ENCODE measurements around the gene SLTM. TPM values are rescaled to one million over a fixed set of nuclear protein-coding genes. Genes with fewer than 3 reads are reported as not detected.

Gene SLTM
- total RNA-seq, 2 experiments from 2014 or later: 79.8 to 89.9 TPM

DNA sequence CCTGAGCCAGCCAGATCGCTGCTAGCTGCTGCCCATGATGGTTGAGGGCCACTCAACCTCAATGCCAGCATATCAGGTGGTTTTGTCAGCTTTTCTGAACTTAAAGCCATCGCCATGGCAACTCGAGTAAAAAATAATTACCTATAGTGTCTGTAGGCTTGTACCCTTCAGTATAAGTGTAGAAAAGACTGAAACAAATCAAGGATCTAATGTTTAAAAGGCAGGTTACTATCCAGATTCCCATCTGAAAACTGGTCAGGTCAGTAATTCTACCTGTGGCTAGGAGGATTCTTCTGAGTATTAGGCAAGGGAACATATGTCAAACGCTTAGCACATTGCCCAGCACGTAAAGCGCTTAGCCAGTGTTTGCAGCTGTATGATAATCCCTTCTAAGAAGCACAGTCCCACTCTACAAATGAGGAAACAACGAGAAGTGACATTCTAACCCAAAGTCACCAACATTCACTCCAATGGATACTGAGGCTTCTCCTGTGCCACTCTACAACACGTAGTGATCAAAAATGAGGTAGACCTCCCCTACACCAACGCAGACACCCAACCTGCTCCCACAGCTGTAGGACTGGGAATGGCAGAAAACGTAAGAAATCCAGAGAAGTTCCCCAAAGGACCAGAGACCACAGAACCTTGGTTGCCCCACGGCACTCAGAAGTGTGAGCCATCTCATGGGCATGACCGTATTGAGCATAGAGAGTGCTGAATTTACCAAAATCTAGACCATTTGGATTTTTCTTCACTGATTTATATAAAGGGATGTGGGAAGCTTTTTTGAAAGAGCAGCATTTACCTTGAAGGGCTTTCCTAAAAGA lies 55.3 kb downstream of the SLTM start:
- Mint-ChIP-seq H3K4me1 (ENCODE audit: low read depth) (no peaks in the 10 kb centered on the region), H3K9me3 (no peaks in the 10 kb centered on the region), H3K36me3 (ENCODE audit: low read depth) (peaks cover 54% of the 10 kb centered on the region), H3K27ac (no peak overlapping the region), H3K27me3 (no peaks in the 10 kb centered on the region), H3K4me3 (no peak overlapping the region)
- CTCF ChIA-PET: interaction anchor here (2.2 kb wide), 1 partner anchor 13 kb away, joined by 5 read pairs; no protein-coding TSS in a partner anchor
- DNase-seq (no peak), ATAC-seq (no peak)
- TF ChIP-seq, protein P1, sequence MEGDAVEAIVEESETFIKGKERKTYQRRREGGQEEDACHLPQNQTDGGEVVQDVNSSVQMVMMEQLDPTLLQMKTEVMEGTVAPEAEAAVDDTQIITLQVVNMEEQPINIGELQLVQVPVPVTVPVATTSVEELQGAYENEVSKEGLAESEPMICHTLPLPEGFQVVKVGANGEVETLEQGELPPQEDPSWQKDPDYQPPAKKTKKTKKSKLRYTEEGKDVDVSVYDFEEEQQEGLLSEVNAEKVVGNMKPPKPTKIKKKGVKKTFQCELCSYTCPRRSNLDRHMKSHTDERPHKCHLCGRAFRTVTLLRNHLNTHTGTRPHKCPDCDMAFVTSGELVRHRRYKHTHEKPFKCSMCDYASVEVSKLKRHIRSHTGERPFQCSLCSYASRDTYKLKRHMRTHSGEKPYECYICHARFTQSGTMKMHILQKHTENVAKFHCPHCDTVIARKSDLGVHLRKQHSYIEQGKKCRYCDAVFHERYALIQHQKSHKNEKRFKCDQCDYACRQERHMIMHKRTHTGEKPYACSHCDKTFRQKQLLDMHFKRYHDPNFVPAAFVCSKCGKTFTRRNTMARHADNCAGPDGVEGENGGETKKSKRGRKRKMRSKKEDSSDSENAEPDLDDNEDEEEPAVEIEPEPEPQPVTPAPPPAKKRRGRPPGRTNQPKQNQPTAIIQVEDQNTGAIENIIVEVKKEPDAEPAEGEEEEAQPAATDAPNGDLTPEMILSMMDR (IDR thresholded peaks at IDR 0.05): no peak
- POLR2A ChIA-PET: interaction anchor here (0.5 to 1.0 kb wide), 2 partner anchors 15 to 24 kb away, joined by 3 to 5 read pairs; no protein-coding TSS in a partner anchor
- intact Hi-C loops (cut with micrococcal nuclease): no loop called here

GRCh38 chr15:58876306-58877106 lies 57.0 kb downstream of the SLTM start:
- no peak for DNase-seq
- intact Hi-C loops (cut with micrococcal nuclease): no loop called here

DNA sequence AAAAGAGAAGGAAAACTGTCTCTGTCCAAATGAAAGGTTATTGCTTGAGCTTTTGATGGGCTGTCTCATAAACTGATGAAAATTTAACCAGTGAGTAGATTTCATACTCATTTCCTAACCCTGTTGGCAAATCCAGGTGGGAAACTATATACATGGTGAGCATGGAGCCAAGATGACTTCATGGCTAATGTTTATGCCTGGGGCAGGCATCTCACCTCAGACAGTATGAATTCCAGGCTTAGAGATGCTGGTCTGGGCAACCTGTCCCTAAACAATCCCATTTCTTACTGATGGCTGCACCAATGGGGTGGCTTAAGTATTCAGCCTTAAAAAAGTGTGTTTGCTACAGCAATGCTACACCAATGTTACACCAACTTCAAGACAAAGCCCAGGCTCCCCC lies 58.1 kb downstream of the SLTM start:
- CTCF ChIA-PET: no interaction called here
- peaks cover 34% of the 10 kb centered on the region for H3K36me3 Mint-ChIP-seq (ENCODE audit: low read depth)
- POLR2A ChIA-PET: interaction anchor here (1.0 to 1.3 kb wide), 3 partner anchors 30 to 647 kb away, joined by 3 to 4 read pairs (median 3); no protein-coding TSS in a partner anchor
- no peaks in the 10 kb centered on the region for H3K4me1 Mint-ChIP-seq (ENCODE audit: low read depth)
- no peak overlapping the region for H3K4me3 Mint-ChIP-seq
- intact Hi-C loops (cut with micrococcal nuclease): no loop called here
- no peak overlapping the region for H3K27ac Mint-ChIP-seq
- DNase-seq (no peak), ATAC-seq (no peak)
- H3K27me3 Mint-ChIP-seq: no peaks in the 10 kb centered on the region
- TF ChIP-seq, protein P1 (IDR thresholded peaks at IDR 0.05): no peak
- no peaks in the 10 kb centered on the region for H3K9me3 Mint-ChIP-seq

More at GRCh38 chr15:58876306-58877106, 57.0 kb downstream of the SLTM start:
- no peaks in the 10 kb centered on the region for H3K4me1 Mint-ChIP-seq (ENCODE audit: low read depth)
- no peaks in the 10 kb centered on the region for H3K27me3 Mint-ChIP-seq
- peaks cover 43% of the 10 kb centered on the region for H3K36me3 Mint-ChIP-seq (ENCODE audit: low read depth)
- ChIA-PET CTCF (no interaction called here), POLR2A (interaction anchor here (1.0 to 1.2 kb wide), 2 partner anchors 30 to 648 kb away, joined by 3 to 4 read pairs; no protein-coding TSS in a partner anchor)
- H3K27ac Mint-ChIP-seq: no peak overlapping the region
- no peaks in the 10 kb centered on the region for H3K9me3 Mint-ChIP-seq
- no peak overlapping the region for H3K4me3 Mint-ChIP-seq
- no peak for ATAC-seq
- TF ChIP-seq, protein P1 (IDR thresholded peaks at IDR 0.05): no peak

DNA sequence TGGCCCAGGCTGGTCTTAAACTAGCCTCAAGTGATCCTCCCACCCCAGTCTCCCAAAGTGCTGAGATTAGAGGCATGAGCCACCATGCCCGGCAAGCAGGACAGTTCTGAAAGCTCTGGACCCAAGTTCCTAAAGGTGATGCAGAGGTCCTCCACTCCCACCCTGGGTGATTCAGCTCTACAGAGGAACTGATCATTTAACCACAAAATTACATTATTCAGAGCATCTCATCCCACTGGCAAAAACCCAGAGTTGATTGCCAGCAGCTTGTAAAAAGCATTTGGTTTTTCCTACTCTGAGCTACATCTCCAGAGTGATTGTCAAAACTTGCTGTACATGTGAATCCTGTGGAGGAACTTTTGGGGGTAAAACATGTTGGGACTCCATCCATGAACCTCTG lies 60.2 kb downstream of the SLTM start:
- no peaks in the 10 kb centered on the region for H3K9me3 Mint-ChIP-seq
- DNase-seq (no peak), ATAC-seq (no peak)
- CTCF ChIA-PET: no interaction called here
- POLR2A ChIA-PET: no interaction called here
- no peak overlapping the region for H3K27ac Mint-ChIP-seq
- no peaks in the 10 kb centered on the region for H3K27me3 Mint-ChIP-seq
- H3K4me3 Mint-ChIP-seq: no peak overlapping the region
- intact Hi-C loops (cut with micrococcal nuclease): no loop called here
- H3K36me3 Mint-ChIP-seq (ENCODE audit: low read depth): peaks cover 14% of the 10 kb centered on the region
- TF ChIP-seq, protein P1 (IDR thresholded peaks at IDR 0.05): no peak
- H3K4me1 Mint-ChIP-seq (ENCODE audit: low read depth): no peaks in the 10 kb centered on the region

Measured in activated CD8-positive, alpha-beta T cell treated with anti-CD3 and anti-CD28 coated beads for 36 hours (primary cell).